SH-SY5Y (cell line): Measurements from ENCODE around the gene RGS2.

ENCODE experiments used
- GATA2 ChIP-seq: IDR thresholded peaks from 2 replicates; pipeline ENCODE4 v1.6.1; 2011; ENCODE audit warnings: mild to moderate bottlenecking, low read depth, low read length
- GATA3 ChIP-seq: IDR thresholded peaks from 2 replicates; pipeline ENCODE4 v1.6.1; 2011; ENCODE audit warnings: low read depth, mild to moderate bottlenecking, low read length, moderate library complexity

DNA sequence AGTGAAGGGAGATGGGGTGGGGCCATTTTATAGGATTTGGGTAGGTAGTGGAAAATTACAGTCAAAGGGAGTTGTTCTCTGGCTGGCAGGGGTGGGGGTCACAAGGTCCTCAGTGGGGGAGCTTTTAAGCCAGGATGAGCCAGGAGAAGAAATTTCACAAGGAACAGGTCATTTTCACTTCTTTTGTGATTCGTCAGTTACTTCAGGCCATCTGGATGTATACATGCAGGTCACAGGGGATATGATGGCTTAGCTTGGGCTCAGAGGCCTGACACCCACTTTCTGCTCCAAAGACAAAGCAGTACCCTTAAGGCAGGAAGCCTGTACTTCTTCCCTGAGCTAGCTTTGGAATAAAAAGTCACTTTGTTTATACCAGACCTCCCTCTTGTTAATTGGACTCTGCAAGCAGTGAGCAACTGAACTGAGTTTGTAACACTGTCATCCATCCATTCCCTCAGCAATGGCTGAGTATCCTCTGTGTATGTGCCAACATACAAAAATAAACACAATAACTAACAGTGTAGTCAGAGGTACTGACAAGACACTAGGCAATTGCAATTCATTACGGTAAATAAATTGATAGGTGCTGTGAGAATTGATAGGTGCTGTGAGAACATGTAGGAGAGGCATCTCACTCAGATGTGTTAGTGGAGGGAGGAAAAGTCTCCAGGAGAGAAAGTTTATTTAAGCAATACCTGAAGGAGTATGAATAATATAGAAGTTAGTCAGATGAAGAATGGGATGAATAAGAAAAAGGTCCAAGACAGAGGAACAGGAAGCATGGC lies 14.7 kb upstream of the RGS2 start:
- TF ChIP-seq GATA2 (no peak), GATA3 (no peak)
